Measurements from ENCODE around the gene PERP.
"Not testable (repeated sequence)": the region's sequence is repeated elsewhere in the genome, so short reads cannot be mapped to it uniquely, and the experiment has no call there.

Gene PERP

DNA sequence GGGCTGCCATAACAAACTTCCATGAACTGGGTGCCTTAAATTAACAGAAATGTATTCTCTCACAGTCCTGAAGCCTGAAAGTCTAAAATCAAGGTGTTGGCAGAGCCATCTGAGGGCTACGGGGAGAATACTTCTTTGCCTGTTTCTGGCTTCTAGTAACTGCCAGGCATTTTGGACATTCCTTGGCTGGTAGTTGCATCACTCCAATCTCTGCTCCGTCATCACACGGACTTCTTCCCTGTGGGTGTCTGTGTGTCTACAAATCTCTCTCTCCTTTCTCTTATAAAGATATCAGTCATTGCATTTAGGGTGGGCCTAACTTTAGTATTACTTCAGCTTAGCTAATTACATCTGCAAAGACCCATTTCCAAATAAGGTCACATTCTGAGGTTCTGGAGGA is 20.9 kb upstream of the PERP start:
- CTCF ChIA-PET, result no interaction called here
- POLR2A ChIA-PET, result no interaction called here

DNA sequence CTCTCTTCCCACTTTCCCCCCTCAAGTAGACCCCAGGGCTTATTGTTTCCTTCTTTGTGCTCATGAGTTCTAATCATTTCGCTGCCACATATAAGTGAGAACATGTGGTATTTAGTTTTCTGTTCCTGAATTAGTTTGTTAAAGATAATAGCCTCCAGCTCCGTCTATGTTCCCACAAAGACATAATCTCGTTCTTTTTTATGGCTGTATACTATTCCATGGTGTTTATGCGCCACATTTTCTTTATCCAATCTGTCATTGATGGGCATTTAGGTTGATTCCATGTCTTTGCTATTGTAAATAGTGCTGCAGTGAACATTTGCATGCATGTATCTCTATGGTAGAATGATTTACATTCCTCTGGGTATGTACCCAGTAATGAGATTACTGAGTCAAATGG is 16.9 kb upstream of the PERP start:
- TF ChIP-seq, protein P1, sequence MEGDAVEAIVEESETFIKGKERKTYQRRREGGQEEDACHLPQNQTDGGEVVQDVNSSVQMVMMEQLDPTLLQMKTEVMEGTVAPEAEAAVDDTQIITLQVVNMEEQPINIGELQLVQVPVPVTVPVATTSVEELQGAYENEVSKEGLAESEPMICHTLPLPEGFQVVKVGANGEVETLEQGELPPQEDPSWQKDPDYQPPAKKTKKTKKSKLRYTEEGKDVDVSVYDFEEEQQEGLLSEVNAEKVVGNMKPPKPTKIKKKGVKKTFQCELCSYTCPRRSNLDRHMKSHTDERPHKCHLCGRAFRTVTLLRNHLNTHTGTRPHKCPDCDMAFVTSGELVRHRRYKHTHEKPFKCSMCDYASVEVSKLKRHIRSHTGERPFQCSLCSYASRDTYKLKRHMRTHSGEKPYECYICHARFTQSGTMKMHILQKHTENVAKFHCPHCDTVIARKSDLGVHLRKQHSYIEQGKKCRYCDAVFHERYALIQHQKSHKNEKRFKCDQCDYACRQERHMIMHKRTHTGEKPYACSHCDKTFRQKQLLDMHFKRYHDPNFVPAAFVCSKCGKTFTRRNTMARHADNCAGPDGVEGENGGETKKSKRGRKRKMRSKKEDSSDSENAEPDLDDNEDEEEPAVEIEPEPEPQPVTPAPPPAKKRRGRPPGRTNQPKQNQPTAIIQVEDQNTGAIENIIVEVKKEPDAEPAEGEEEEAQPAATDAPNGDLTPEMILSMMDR (IDR thresholded peaks at IDR 0.05; ENCODE audit: insufficient read depth, low read length, missing control alignments), result no peak
- no peak overlapping the region for H3K4me3 ChIP-seq (ENCODE audit: low read depth, low read length)
- ChIA-PET CTCF (interaction anchor here (2.3 kb wide), 1 partner anchor 8 kb away, joined by 10 read pairs; no protein-coding TSS in a partner anchor), POLR2A (no interaction called here)
- no peak for DNase-seq (ENCODE audit: low read depth, low spot score)

More for the DNA sequence above, 20.9 kb upstream of the PERP start:
- DNase-seq (ENCODE audit: low read depth, low spot score), result no peak
- no peak overlapping the region for H3K4me3 ChIP-seq (ENCODE audit: low read depth, low read length)
- TF ChIP-seq, protein P1 (IDR thresholded peaks at IDR 0.05; ENCODE audit: insufficient read depth, low read length, missing control alignments), result no peak

DNA sequence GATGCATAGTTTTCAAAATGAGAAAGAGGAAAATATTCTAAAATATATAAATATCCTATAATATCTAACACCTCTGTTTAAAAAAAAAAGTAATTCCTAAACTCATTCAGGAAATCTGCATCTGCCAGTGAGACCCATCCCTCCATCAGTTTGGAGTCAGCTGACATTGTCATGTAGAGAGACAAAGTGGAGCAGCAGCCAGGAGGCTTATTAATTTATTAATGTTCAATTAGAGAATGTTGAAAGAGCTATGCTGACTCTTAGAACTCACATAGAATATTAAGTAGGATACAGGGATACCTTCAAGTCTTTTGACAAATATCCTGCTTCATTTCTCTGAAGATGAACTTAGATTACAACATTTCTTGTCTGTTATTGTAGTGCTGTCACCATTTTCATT is 12.8 kb upstream of the PERP start:
- TF ChIP-seq, protein P1 (IDR thresholded peaks at IDR 0.05; ENCODE audit: insufficient read depth, low read length, missing control alignments), result no peak
- POLR2A ChIA-PET, result no interaction called here
- H3K4me3 ChIP-seq (ENCODE audit: low read depth, low read length), result no peak overlapping the region
- CTCF ChIA-PET, result interaction anchor here (1.0 to 2.2 kb wide), 2 partner anchors 119 to 401 kb away, joined by 3 to 5 read pairs; no protein-coding TSS in a partner anchor
- no peak for DNase-seq (ENCODE audit: low read depth, low spot score)

DNA sequence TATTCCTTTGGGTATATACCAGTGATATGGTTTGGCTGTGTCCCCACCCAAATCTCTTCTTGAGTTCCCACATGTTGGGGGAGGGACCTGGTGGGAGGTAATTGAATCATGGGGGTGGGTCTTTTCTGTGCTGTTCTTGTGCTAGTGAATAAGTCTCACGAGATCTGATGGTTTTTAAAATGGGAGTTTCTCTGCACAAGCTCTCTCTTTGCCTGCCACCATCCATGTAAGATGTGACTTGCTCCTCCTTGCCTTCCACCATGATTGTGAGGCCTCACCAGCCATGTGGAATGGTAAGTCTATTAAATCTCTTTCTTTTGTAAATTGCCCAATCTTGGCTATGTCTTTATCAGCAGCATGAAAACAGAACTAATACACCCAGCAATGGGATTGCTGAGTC is 12.0 kb upstream of the PERP start:
- DNase-seq (ENCODE audit: low read depth, low spot score); POLR2A ChIA-PET; H3K4me3 ChIP-seq (ENCODE audit: low read depth, low read length): not testable (repeated sequence)
- CTCF ChIA-PET, result interaction anchor here (1.0 to 2.2 kb wide), 2 partner anchors 118 to 402 kb away, joined by 3 to 5 read pairs; no protein-coding TSS in a partner anchor

DNA sequence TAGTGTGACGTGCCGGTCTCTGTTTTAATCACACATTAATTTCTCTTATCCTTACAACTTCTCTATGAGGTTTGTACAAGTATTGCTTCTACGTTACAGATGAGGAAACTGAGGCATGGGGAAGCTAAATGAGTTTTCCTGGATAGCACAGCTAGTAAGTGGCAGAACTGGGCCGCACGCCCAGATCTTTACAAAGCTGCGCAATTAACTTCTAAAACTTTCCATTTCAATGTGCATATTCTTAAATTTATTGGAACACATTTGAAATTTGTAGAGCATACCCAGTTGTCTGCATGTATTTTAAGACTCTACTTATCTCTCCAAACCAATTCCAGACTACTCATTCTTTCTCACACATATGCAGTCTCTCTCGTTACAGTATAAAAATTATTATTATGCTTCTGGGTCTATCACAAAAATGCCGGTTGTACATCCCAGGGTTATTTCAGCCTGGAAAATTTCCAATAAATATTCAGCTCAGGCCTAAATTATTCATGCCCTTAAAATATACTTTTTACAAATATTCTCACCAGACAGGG is 10.2 kb upstream of the PERP start:
- CTCF ChIA-PET, result interaction anchor here (0.8 to 7.5 kb wide), 18 partner anchors 9 to 1247 kb away, joined by 3 to 120 read pairs (median 9); partner anchors contain the start of gene HEBP2
- TF ChIP-seq, protein P1 (IDR thresholded peaks at IDR 0.05; ENCODE audit: insufficient read depth, low read length, missing control alignments), result no peak
- POLR2A ChIA-PET, result no interaction called here
- H3K4me3 ChIP-seq (ENCODE audit: low read depth, low read length), result no peak overlapping the region
- no peak for DNase-seq (ENCODE audit: low read depth, low spot score)

DNA sequence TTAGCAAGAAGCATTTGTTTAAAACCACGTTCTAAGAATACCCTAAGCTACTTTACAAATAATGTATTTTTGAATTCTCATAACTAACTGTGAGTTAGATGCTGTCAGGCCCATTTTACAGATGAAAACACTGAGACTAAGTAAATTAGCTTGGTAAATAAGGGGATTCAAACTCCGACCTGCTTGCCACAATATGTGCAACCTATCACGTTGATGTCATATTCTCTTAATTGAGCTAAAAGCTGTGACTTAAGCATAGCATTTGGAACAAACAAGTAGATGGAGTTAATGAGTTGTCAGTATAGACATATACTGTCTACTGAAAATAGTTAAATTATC is 9.4 kb upstream of the PERP start:
- DNase-seq (ENCODE audit: low read depth, low spot score), result no peak
- TF ChIP-seq, protein P1 (IDR thresholded peaks at IDR 0.05; ENCODE audit: insufficient read depth, low read length, missing control alignments), result no peak
- ChIA-PET POLR2A (no interaction called here), CTCF (interaction anchor here (0.6 to 7.5 kb wide), 39 partner anchors 8 to 1248 kb away, joined by 3 to 120 read pairs (median 4); partner anchors contain the start of gene HEBP2)
- no peak overlapping the region for H3K4me3 ChIP-seq (ENCODE audit: low read depth, low read length)
